GM18909 (cell line): Measurements from ENCODE around the gene NFIA.
"Not testable (repeated sequence)": the region's sequence is repeated elsewhere in the genome, so short reads cannot be mapped to it uniquely, and the experiment has no call there.

ENCODE experiments used
- ATAC-seq: cut with Tn5 transposase; IDR thresholded peaks from one replicate; pipeline ENCODE4 v1.9.1; 2021; ENCODE audit warnings: mild to moderate bottlenecking; ENCODE audit not compliant: unreplicated experiment, poor library complexity

Gene NFIA

GRCh38 chr1:61457526-61458040 lies 375.2 kb downstream of the NFIA start:
- ATAC-seq: no peak

GRCh38 chr1:61459345-61459744 lies 377.0 kb downstream of the NFIA start:
- no peak for ATAC-seq

GRCh38 chr1:61460191-61460590 lies 377.8 kb downstream of the NFIA start:
- no peak for ATAC-seq

- ATAC-seq: no peak
Measured at GRCh38 chr1:61461406-61462384, 379.3 kb downstream of the NFIA start.

- no peak for ATAC-seq
Measured at GRCh38 chr1:61462628-61463027, 380.3 kb downstream of the NFIA start.

- no peak for ATAC-seq
Measured at GRCh38 chr1:61463220-61463619, 380.9 kb downstream of the NFIA start.

GRCh38 chr1:61467836-61468235 lies 385.5 kb downstream of the NFIA start:
- not testable (repeated sequence) for ATAC-seq

GRCh38 chr1:61469365-61469764 lies 387.0 kb downstream of the NFIA start:
- ATAC-seq: no peak

GRCh38 chr1:61472876-61473275 lies 390.5 kb downstream of the NFIA start:
- ATAC-seq: no peak

- ATAC-seq: no peak
Measured at GRCh38 chr1:61474269-61474817, 392.0 kb downstream of the NFIA start.

- ATAC-seq: no peak
Measured at GRCh38 chr1:61474963-61475362, 392.6 kb downstream of the NFIA start.

- no peak for ATAC-seq
Measured at GRCh38 chr1:61477301-61477700, 394.9 kb downstream of the NFIA start.

GRCh38 chr1:61480273-61480935 lies 398.0 kb downstream of the NFIA start:
- no peak for ATAC-seq

GRCh38 chr1:61481315-61481715 lies 399.0 kb downstream of the NFIA start:
- no peak for ATAC-seq

GRCh38 chr1:61482170-61482734 lies 399.9 kb downstream of the NFIA start:
- ATAC-seq: no peak

GRCh38 chr1:61486783-61487536 lies 404.6 kb downstream of the NFIA start:
- no peak for ATAC-seq

- no peak for ATAC-seq
Measured at GRCh38 chr1:61487801-61488200, 405.4 kb downstream of the NFIA start.

- ATAC-seq: no peak
Measured at GRCh38 chr1:61490924-61491323, 408.6 kb downstream of the NFIA start.

GRCh38 chr1:61491497-61491896 lies 409.1 kb downstream of the NFIA start:
- ATAC-seq: no peak

- no peak for ATAC-seq
Measured at GRCh38 chr1:61494000-61494399, 411.6 kb downstream of the NFIA start.
